Limb (tissue), 2 donors: ENCODE results near the gene MED9.

Experiments
- DNase-seq, 2 donors: peaks; one replicate each; pipeline ENCODE4 v3.0.0-alpha.2; 2016; ENCODE audit errors: extremely low spot score in 2 of 2

The MED9 gene

DNA sequence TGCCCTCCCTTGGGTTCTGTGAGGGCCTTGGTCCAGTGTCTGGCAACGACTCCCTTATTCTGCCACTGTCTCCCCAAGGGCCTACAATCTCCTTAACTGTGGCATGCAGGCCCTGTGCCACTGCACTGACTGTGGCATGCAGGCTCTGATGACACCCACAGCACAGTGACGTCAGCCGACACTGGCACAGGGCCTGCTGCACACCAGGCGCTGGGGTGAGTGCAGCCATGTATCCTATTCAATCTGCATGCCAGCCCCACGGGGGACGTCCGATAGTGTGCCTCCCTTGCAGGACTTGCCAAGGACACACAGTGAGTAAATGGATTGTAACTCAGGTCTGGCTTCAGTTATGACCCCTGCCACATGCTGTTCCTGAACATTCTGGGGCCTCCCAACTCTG is 59.2 kb downstream of the MED9 start:
- DNase-seq = no peak

DNA sequence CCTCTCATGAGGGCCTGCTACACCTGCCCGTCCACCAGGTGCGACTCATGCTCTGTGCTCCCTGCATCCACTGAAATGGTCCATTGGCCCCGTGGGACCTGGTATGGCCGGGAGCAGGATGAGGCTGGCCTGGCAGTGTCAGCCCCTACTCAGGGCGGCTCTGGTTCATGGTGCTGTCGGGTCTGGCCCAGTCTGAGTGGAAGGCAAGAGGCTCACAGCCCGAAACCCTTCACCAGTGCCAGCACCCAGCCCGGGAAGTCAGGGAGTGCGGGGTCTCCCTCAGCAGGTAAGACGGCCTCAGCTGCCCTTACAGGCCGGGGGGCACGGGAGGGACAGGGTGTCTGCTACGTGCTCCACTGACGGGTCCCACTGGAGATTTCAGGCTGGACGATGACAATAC is 59.9 kb downstream of the MED9 start:
- no peak for DNase-seq

DNA sequence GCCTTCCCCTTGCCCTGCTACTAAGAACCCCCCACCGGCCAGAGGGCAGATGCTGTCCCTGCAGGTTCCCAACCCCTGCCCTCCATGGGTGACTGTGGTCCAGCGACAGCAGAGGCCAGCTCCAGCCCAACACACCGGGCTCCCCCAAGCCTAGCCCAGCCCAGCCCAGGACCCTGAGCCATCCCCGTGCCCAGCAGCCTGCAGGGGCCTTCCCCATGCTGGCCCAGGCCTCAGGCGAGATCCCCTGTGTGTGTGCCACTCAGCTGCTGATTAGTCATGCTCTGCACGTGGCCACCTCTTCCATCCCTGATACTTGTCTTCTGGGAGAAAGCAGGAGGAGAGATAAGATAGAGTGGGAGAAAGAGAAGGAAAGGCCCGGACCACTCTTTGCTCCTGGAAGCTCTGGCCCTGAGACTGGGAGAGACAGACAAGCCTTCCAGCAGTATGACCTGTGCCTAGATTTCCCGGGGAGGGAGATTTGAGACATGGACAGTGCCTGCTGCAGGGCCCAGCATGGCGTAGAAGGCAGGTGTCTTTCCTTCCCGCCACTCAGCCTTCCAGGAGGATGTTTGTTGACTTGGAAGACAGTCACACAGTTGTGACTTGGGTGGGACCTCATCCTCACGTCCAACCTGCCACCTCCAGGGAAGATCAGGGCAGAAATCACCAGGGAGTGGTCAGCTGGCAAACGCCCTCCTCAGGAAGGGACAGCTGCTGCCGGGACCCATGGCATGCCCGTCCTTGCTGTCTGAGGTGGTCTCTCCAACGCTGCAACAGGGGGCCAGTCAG is 60.7 kb downstream of the MED9 start:
- DNase-seq = no peak

DNA sequence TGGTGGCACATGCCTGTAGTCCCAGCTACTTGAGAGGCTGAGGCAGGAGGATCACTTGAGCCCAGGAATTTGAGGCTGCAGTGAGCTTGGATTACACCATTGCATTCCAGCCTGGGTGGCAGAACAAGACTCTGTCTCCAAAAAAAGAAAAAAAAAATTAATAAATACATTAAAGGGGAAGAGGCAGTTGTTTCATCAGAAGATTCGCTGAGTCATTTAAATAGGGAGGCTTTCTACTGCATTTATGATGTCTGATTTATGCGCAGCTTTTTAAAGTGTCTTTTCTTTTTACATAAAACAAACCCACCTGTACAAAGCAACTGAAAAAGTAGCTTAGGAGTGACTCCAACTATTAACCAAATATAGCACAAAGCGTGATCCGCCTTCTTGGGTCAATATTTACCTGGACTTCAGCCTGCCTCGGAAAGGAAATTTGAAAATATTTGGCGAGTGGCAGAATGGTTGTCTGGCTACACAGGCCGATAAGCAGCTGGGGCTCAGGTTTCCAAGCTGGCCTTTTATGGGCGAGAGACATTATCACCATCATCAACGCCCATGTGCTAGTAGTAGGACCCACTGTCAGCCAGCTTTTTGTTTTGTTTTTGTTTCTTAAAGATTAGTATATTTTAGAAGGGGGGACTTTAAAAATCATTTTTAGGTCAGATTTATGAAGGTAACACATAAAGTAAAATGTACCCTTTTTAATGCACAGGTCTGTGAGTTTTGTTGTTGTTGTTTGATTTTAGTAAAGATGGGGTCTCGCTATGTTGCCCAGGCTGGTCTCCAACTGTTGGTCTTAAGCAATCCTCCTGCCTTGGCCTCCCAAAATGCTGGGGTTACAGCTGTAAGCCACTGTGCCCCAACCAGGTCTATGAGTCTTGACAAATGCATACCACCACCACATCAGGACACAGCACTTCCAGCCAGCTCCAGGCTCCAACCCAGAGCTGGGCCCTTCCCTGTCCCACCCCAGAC is 61.9 kb downstream of the MED9 start:
- DNase-seq = no peak

DNA sequence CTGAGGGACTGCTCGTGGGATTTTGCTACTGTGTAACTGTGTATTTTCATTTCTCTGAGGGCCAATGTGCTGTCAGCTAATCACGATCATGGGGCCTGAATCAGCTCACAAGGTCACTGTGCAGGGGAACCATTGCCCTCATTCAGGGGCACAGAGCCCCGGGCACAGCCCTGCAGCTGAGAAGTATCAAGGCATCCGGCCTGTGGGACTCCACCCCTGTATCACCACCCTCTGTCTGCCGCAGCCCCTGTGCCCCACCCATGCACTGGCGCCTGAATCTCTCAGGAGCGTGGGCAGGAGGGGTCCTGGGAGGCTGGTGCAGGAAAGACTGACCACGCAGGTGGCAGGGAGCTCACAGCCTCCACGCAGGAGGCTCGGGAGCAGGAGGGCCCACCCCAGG is 62.8 kb downstream of the MED9 start:
- no peak for DNase-seq

DNA sequence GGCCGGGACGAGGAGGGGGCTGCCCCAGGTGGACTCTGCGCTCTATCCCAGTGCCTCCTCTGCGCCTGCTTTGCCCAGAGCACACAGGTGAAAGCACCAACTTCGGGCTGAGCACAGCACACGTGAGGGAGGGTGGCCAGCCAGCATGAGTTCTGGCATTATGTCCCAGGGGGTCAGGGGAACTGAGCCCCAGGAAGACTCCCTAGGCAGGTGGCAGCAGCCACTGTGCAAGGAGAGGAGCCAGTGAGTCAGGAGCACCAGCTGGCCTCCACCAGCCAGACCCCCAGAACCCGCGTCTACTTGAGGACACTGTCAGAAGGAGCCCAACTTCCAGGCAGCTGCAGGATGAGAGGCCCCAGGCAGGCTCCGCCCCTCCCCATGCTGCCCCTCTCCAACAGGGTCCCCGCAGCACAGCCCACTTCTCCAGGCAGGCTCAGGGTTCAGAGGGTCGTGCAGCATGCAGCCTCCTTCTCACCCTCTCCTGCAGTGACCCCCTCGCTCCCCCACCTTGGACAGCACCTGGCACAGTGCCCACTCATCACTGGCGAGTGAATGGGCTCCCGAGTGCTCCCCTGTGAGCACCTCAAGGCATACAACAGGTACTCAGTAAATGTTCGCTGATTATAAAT is 63.6 kb downstream of the MED9 start:
- peak in 1 of 2 donors; percentile 48 for DNase-seq

DNA sequence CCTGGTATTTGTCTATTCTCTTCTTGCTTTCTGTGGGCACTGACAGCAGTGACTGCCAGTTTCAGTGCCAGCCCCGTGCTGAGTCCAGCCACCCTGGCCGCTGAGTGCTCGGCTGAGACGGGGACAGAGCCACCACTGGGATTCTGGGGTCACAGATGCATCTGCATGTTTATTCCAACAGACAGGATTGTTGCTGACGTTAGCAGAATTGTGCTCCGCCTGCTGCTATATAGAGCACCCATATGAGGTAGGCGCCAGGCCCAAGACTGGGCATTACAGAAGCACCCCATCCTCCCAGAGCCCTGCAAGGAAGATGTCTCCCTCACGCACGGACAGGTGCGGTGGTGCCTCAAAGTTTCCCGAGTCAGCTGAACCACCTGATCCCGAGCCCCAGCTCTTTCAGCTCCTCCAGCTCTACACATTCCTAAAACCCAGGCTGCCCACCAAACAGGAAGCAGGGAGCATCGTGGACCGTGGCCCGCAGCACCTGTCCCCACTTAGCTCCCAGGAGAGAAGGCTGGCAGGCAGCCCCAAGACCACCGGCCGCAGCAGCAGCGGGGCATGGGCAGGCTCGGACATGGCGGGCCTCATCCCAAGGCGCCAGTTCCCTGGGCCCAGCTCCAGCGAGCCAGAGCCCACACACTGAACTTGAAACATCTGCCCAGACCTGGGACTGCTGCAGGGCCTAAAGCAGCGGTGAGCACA is 64.3 kb downstream of the MED9 start:
- DNase-seq = no peak

DNA sequence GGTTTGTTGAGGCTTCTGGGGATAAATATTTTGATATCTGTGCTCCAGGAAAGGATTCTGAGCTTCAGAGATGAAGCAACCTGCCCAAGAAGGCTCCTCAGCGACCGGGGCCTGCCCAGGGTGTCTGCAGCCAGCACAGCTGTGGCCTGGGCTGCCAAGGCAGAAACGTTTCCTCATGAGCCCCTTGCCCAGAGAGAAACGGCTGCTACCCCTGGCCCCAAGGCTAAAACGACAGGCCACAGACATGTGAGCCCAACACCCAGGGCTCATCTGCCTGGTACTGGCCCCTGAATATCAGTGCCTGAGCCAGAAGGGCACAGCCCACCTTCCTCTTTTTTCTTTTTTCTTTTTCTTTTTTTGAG is 64.8 kb downstream of the MED9 start:
- no peak for DNase-seq
